OCI-LY1 (cell line): Measurements from ENCODE around the gene C12orf43.
"Not testable (repeated sequence)": the region's sequence is repeated elsewhere in the genome, so short reads cannot be mapped to it uniquely, and the experiment has no call there.

ENCODE experiments used
- H2AFZ ChIP-seq: fragments of 200-600 bp; sonication (generic), shearing (Covaris generic); 2 replicates; pipeline ENCODE4 v1.6.0; 2014; ENCODE audit warnings: antibody characterized with exemption, mild to moderate bottlenecking, low read length
- H3F3A ChIP-seq: fragments of 200-600 bp; sonication (generic), shearing (Covaris generic); 2 replicates; pipeline ENCODE4 v1.6.0; 2014; ENCODE audit warnings: mild to moderate bottlenecking, antibody characterized with exemption, low read length, moderate library complexity; ENCODE audit not compliant: insufficient read depth
- H3K27ac ChIP-seq: fragments of 200-600 bp; sonication (generic); 2 replicates; pipeline ENCODE4 v1.5.1; 2014; ENCODE audit warnings: low read length, mixed run types, mild to moderate bottlenecking, low read depth; ENCODE audit not compliant: poor library complexity, severe bottlenecking
- H3K27me3 ChIP-seq: fragments of 200-600 bp; sonication (generic); 2 replicates; pipeline ENCODE4 v1.6.0; 2014; ENCODE audit warnings: antibody characterized with exemption, mild to moderate bottlenecking, low read length, moderate library complexity; ENCODE audit not compliant: insufficient read depth
- H3K36me3 ChIP-seq: fragments of 200-600 bp; sonication (generic); 2 replicates; pipeline ENCODE4 v1.6.1; 2014; ENCODE audit warnings: mild to moderate bottlenecking, antibody characterized with exemption, low read length, moderate library complexity, mixed read lengths; ENCODE audit not compliant: insufficient read depth
- H3K4me1 ChIP-seq: fragments of 200-600 bp; sonication (generic); 2 replicates; pipeline ENCODE4 v1.5.1; 2014; ENCODE audit warnings: mild to moderate bottlenecking, low read length, moderate library complexity; ENCODE audit not compliant: insufficient read depth, severe bottlenecking
- H3K4me2 ChIP-seq: fragments of 200-600 bp; sonication (generic), shearing (Covaris generic); 2 replicates; pipeline ENCODE4 v1.6.1; 2014; ENCODE audit warnings: low read length
- H3K4me3 ChIP-seq: fragments of 200-600 bp; sonication (generic); 2 replicates; pipeline ENCODE4 v1.5.1; 2014; ENCODE audit warnings: low read length, low read depth, mild to moderate bottlenecking, mixed read lengths; ENCODE audit not compliant: poor library complexity, severe bottlenecking
- H3K79me2 ChIP-seq: fragments of 200-600 bp; shearing (Covaris generic); 2 replicates; pipeline ENCODE4 v1.6.1; 2016; ENCODE audit warnings: mixed run types, low read length, mixed read lengths; ENCODE audit not compliant: insufficient read depth
- H3K9ac ChIP-seq: fragments of 200-600 bp; sonication (generic), shearing (Covaris generic); 2 replicates; pipeline ENCODE4 v1.6.1; 2014; ENCODE audit warnings: mild to moderate bottlenecking, low read length, mixed read lengths
- H3K9me2 ChIP-seq: fragments of 200-600 bp; sonication (generic), shearing (Covaris generic); 2 replicates; pipeline ENCODE4 v1.6.1; 2014; ENCODE audit warnings: low read depth, mild to moderate bottlenecking, low read length, mixed read lengths
- H3K9me3 ChIP-seq: fragments of 200-600 bp; shearing (Covaris generic); 2 replicates; pipeline ENCODE4 v1.6.1; 2014; ENCODE audit warnings: low read length, mixed read lengths
- H4K20me1 ChIP-seq: fragments of 200-600 bp; sonication (generic), shearing (Covaris generic); 2 replicates; pipeline ENCODE4 v1.6.0; 2016; ENCODE audit warnings: mild to moderate bottlenecking, low read length; ENCODE audit not compliant: insufficient read depth
- EZH2 ChIP-seq: fragments of 200-600 bp; sonication (generic), shearing (Covaris generic); IDR thresholded peaks from 2 replicates; pipeline ENCODE4 v1.8.0; 2017; ENCODE audit warnings: borderline replicate concordance, mixed run types, mild to moderate bottlenecking, antibody characterized with exemption, low read length, moderate library complexity, mixed read lengths
- TF ChIP-seq, protein P1 (sequence below): fragments of 200-600 bp; sonication (generic), shearing (Covaris generic); IDR thresholded peaks from 2 replicates; pipeline ENCODE4 v1.5.1; 2017; ENCODE audit warnings: mild to moderate bottlenecking, antibody characterized with exemption, low read length, moderate library complexity, mixed read lengths

Gene C12orf43

DNA sequence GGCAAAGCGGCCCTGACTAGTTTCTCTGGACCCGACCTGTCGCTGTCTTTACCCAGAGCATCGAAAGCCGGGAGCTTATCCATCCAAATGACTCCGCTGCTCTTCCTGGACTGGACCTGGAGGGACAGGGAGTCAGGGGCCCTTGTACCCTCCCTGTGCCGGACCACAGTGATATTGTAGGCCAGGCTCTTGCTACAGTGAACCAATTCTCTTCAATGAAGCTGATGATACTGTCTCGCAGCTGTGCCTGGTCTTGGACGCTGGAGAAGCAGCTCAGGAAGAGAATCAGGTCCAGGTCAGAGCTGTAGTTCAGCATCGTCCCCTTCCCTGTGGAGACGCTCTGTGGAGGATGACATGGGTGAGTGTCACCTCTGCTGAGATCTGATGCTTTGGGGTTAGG is 37.4 kb upstream of the C12orf43 start:
- Histone ChIP-seq H3K4me2 (no peak overlapping the region), H2AFZ (no peak overlapping the region), H3K4me3 (no peak overlapping the region), H3K9ac (no peak overlapping the region), H3K79me2 (no peaks in the 10 kb centered on the region), H3F3A (no peaks in the 10 kb centered on the region), H3K27me3 (no peaks in the 10 kb centered on the region), H3K9me3 (no peaks in the 10 kb centered on the region), H3K4me1 (no peaks in the 10 kb centered on the region), H3K27ac (no peak overlapping the region), H3K36me3 (no peaks in the 10 kb centered on the region), H3K9me2 (no peaks in the 10 kb centered on the region), H4K20me1 (no peaks in the 10 kb centered on the region)
- TF ChIP-seq EZH2, result no peak
- TF ChIP-seq, protein P1, sequence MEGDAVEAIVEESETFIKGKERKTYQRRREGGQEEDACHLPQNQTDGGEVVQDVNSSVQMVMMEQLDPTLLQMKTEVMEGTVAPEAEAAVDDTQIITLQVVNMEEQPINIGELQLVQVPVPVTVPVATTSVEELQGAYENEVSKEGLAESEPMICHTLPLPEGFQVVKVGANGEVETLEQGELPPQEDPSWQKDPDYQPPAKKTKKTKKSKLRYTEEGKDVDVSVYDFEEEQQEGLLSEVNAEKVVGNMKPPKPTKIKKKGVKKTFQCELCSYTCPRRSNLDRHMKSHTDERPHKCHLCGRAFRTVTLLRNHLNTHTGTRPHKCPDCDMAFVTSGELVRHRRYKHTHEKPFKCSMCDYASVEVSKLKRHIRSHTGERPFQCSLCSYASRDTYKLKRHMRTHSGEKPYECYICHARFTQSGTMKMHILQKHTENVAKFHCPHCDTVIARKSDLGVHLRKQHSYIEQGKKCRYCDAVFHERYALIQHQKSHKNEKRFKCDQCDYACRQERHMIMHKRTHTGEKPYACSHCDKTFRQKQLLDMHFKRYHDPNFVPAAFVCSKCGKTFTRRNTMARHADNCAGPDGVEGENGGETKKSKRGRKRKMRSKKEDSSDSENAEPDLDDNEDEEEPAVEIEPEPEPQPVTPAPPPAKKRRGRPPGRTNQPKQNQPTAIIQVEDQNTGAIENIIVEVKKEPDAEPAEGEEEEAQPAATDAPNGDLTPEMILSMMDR, result no peak

DNA sequence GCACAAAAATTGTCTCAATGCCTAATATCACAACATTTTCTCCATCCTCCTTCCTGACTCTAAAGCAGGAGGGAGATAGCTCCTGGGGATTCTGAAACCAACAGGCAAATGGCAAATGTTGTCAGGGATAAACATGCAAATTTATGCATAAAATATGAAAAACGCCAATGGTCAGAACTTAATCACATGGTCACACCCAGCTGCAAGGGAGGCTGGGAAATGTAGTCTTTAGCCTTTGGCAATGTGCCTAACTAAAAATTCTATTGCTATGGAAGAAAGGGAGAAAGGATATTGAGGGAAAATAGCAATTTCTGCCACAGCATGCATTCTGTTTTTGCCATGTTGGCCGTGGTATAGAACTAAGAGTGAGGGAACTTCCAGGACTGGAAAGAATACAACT is 34.4 kb upstream of the C12orf43 start:
- Histone ChIP-seq H3K9me2 (no peaks in the 10 kb centered on the region), H3K9me3 (no peaks in the 10 kb centered on the region)

DNA sequence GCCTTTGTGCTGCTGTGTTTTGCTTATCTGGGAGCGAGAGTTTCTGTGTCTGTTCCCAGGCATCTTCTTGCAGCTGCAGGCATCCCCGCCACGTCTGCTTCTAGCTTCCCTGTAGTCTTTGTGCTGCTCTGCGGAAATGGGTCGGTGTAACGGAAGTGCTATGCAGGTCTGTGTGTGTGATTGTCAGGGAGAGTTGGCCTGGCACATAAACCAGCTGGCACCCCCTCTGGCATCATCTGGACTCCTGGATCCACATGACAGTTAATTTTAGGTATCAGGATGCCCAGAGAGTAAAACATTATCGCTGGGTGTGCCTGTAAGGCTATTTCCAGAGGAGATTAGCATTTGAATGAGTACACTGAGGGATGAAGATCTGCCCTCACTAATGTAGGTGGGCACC is 32.2 kb upstream of the C12orf43 start:
- Histone ChIP-seq H3K27ac (no peak overlapping the region), H3F3A (no peaks in the 10 kb centered on the region), H4K20me1 (no peaks in the 10 kb centered on the region), H2AFZ (no peak overlapping the region), H3K9me3 (no peaks in the 10 kb centered on the region), H3K4me3 (no peak overlapping the region), H3K27me3 (no peaks in the 10 kb centered on the region), H3K36me3 (no peaks in the 10 kb centered on the region), H3K79me2 (no peaks in the 10 kb centered on the region), H3K9me2 (no peaks in the 10 kb centered on the region), H3K4me1 (peaks cover 6% of the 10 kb centered on the region), H3K4me2 (no peak overlapping the region), H3K9ac (no peak overlapping the region)
- TF ChIP-seq, protein P1, result no peak
- no peak for TF ChIP-seq EZH2

More for the DNA sequence above, 34.4 kb upstream of the C12orf43 start:
- H3F3A ChIP-seq, result no peaks in the 10 kb centered on the region
- no peaks in the 10 kb centered on the region for H3K79me2 ChIP-seq
- no peak overlapping the region for H3K27ac ChIP-seq
- H3K27me3 ChIP-seq, result no peaks in the 10 kb centered on the region
- H3K4me3 ChIP-seq, result no peak overlapping the region
- peaks cover 6% of the 10 kb centered on the region for H3K4me1 ChIP-seq
- no peaks in the 10 kb centered on the region for H3K36me3 ChIP-seq
- no peak overlapping the region for H2AFZ ChIP-seq
- no peak for TF ChIP-seq EZH2
- TF ChIP-seq, protein P1, result no peak
- H3K9ac ChIP-seq, result no peak overlapping the region
- no peak overlapping the region for H3K4me2 ChIP-seq
- H4K20me1 ChIP-seq, result no peaks in the 10 kb centered on the region

DNA sequence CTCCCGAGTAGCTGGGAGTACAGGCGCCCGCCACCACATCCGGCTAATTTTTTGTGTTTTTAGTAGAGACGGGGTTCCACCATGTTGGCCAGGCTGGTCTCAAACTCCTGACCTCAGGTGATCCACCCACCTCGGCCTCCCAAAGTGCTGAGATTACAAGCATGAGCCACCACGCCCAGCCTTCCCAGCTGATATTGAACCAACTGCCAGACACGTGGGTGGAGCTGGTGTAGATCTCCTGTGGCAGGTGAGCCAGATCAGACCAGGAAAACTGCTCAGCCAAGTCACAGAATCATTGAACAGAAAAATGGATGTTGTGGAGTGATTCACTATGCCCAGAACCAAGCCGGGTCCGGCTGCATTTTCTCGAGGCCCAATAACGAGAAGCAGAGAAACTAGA is 31.1 kb upstream of the C12orf43 start:
- H3K36me3 ChIP-seq, H3K9ac ChIP-seq, H3K9me2 ChIP-seq, H3K27me3 ChIP-seq, H3K79me2 ChIP-seq, H3K9me3 ChIP-seq, H2AFZ ChIP-seq, H4K20me1 ChIP-seq, H3F3A ChIP-seq, H3K4me3 ChIP-seq, H3K4me2 ChIP-seq, H3K4me1 ChIP-seq, H3K27ac ChIP-seq: not testable (repeated sequence)
